ENCODE results near the gene HOXB4.

- TF ChIP-seq CTCF (conservative IDR thresholded peaks at IDR 0.05; ENCODE audit: low read depth, low read length) (no peak), EZH2 (IDR thresholded peaks at IDR 0.05; ENCODE audit: borderline replicate concordance, low read depth, low read length, poor library complexity, severe bottlenecking) (no peak)
These were observed 29.4 kb downstream of the HOXB4 start for GRCh38 chr17:48548523-48549280.

All from A673 (cell line).